DMS153 (cell line): Measurements from ENCODE around the gene ZSCAN5A.
"Not testable (repeated sequence)": the region's sequence is repeated elsewhere in the genome, so short reads cannot be mapped to it uniquely, and the experiment has no call there.

Experiments used
- DNase-seq: peaks from one replicate; lab custom pipeline; 2025; lab: John Stamatoyannopoulos, UW

The ZSCAN5A gene

GRCh38 chr19:56272161-56272798, 42.4 kb downstream of the ZSCAN5A start, which contains the start of gene EDDM13:
TSS of gene EDDM13 (plus strand) at chr19:56272748. CDS start at chr19:56272835, 87 bp downstream.
- DNase-seq = no peak

GRCh38 chr19:56271151-56271550, 43.5 kb downstream of the ZSCAN5A start:
- DNase-seq = no peak

GRCh38 chr19:56270676-56271075, 44.0 kb downstream of the ZSCAN5A start:
- no peak for DNase-seq

- no peak for DNase-seq
Measured at GRCh38 chr19:56269348-56269747, 45.3 kb downstream of the ZSCAN5A start.

- no peak for DNase-seq
Measured at GRCh38 chr19:56266051-56266450, 48.6 kb downstream of the ZSCAN5A start.

- no peak for DNase-seq
Measured at GRCh38 chr19:56263319-56263718, 51.3 kb downstream of the ZSCAN5A start.

GRCh38 chr19:56261932-56262331, 52.7 kb downstream of the ZSCAN5A start:
- DNase-seq = not testable (repeated sequence)

- no peak for DNase-seq
Measured at GRCh38 chr19:56261145-56261544, 53.5 kb downstream of the ZSCAN5A start.

GRCh38 chr19:56258272-56258671, 56.4 kb downstream of the ZSCAN5A start:
- DNase-seq = no peak

- peak; percentile 65 for DNase-seq
Measured at GRCh38 chr19:56253737-56254136, 60.9 kb downstream of the ZSCAN5A start.

- DNase-seq = peak; percentile 51
Measured at GRCh38 chr19:56252699-56253422, 61.8 kb downstream of the ZSCAN5A start.

- DNase-seq = not testable (repeated sequence)
Measured at GRCh38 chr19:56248736-56249338, 65.8 kb downstream of the ZSCAN5A start.

GRCh38 chr19:56245764-56246163, 68.9 kb downstream of the ZSCAN5A start:
- not testable (repeated sequence) for DNase-seq

GRCh38 chr19:56245121-56245740, 69.4 kb downstream of the ZSCAN5A start:
- no peak for DNase-seq

- DNase-seq = no peak
Measured at GRCh38 chr19:56223481-56223880, 91.2 kb downstream of the ZSCAN5A start.

- no peak for DNase-seq
Measured at GRCh38 chr19:56222901-56223300, 91.7 kb downstream of the ZSCAN5A start.

GRCh38 chr19:56221851-56222250, 92.8 kb downstream of the ZSCAN5A start:
- DNase-seq = no peak

- DNase-seq = not testable (repeated sequence)
Measured at GRCh38 chr19:56221442-56221841, 93.2 kb downstream of the ZSCAN5A start.

- DNase-seq = no peak
Measured at GRCh38 chr19:56218961-56219360, 95.7 kb downstream of the ZSCAN5A start.

- peak; percentile 12 for DNase-seq
Measured at GRCh38 chr19:56217039-56217949, 97.3 kb downstream of the ZSCAN5A start.

- DNase-seq = no peak
Measured at GRCh38 chr19:56211718-56212117, 102.9 kb downstream of the ZSCAN5A start.
